ENCODE measurements around the gene TTC3.

Gene TTC3

DNA sequence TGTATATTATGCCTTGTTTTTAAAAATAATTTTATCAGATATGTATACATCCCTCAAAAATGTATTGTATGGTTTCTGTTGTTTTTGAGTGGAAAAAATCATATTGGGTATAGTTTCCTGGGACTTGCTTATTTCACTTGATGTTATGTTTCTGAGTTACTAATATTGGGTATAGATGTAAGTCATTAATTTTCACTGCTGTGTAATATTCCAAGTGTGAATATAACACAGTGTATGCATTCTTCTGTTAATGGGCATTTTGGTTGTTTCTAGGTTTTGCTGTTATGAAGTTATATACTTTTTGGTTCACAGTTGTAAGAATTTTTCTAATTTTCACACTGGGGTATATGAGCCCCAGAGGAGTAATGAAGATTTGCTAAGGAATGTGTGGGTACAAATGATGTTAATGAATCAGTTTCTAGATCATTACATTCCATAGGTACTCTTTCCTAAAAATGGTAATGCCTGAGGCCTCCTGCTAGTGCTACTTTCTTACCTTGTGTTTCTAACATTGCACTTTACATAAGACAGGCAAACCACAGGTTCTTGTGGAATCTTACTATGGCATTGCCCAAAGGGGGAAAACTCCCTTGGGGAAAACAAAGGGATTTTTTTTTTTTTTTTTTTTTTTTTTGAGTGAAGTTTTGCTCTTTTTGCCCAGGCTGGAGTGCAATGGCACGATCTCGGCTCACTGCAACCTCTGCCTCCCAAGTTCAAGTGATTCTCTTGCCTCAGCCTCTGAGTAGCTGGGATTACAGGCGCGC, 3.2 kb downstream of the TTC3 start:
- TF ChIP-seq ZNF384 (IDR thresholded peaks at IDR 0.05) (peak; percentile 30; the same call in 1 of the 2 replicates), FOXM1 (IDR thresholded peaks at IDR 0.05; ENCODE audit: borderline replicate concordance) (no peak)
- DNase-seq (ENCODE audit: extremely low spot score) = no peak
- ChIA-PET CTCF (no interaction called here), POLR2A (no interaction called here)

DNA sequence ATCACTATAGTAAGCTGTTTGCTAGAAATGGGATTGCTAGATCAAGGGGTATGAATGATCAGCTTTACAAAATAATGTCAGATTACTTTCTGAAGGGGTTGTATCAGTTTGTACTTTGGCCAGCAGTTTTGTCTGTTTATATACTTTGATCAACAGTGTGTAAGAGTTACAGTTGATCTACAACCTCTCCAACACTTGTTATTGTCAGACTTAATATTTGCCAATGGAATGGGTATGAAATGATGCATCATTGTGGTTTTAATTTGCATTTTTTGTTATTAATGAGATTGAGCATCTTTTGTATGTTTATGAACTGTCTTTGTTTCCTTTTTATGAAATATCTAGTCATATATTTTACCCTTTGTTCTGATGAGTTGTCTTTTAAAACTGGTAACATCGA, 4.3 kb downstream of the TTC3 start:
- POLR2A ChIA-PET = no interaction called here
- TF ChIP-seq CTBP1 (IDR thresholded peaks at IDR 0.05; ENCODE audit: borderline replicate concordance) (no peak), NFRKB (IDR thresholded peaks at IDR 0.05) (no peak), SP1 (IDR thresholded peaks at IDR 0.05) (no peak)
- CTCF ChIA-PET = no interaction called here
- DNase-seq (ENCODE audit: extremely low spot score) = no peak

GRCh38 chr21:37079211-37079824, 6.3 kb downstream of the TTC3 start:
- no peak for DNase-seq (ENCODE audit: extremely low spot score)
- peak; percentile 93 for TF ChIP-seq ZNF384 (IDR thresholded peaks at IDR 0.05)
- TF ChIP-seq ELF4 (IDR thresholded peaks at IDR 0.05) = no peak
- POLR2A ChIA-PET = no interaction called here
- CTCF ChIA-PET = no interaction called here

GRCh38 chr21:37082375-37082774, 9.3 kb downstream of the TTC3 start:
- no peak for DNase-seq (ENCODE audit: extremely low spot score)
- TF ChIP-seq ARNT (IDR thresholded peaks at IDR 0.05) = no peak
- TF ChIP-seq TARDBP (IDR thresholded peaks at IDR 0.05) = no peak
- TF ChIP-seq, protein P1, sequence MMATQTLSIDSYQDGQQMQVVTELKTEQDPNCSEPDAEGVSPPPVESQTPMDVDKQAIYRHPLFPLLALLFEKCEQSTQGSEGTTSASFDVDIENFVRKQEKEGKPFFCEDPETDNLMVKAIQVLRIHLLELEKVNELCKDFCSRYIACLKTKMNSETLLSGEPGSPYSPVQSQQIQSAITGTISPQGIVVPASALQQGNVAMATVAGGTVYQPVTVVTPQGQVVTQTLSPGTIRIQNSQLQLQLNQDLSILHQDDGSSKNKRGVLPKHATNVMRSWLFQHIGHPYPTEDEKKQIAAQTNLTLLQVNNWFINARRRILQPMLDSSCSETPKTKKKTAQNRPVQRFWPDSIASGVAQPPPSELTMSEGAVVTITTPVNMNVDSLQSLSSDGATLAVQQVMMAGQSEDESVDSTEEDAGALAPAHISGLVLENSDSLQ (IDR thresholded peaks at IDR 0.05) = no peak
- TF ChIP-seq FOXK2 (IDR thresholded peaks at IDR 0.05) = no peak
- TF ChIP-seq ELF4 (IDR thresholded peaks at IDR 0.05) = no peak
- POLR2A ChIA-PET = interaction anchor here (1.1 kb wide), 1 partner anchor 73 kb away, joined by 3 read pairs; no protein-coding TSS in a partner anchor
- CTCF ChIA-PET = interaction anchor here (0.6 to 1.2 kb wide), 2 partner anchors 105 to 995 kb away, joined by 3 to 4 read pairs; no protein-coding TSS in a partner anchor

DNA sequence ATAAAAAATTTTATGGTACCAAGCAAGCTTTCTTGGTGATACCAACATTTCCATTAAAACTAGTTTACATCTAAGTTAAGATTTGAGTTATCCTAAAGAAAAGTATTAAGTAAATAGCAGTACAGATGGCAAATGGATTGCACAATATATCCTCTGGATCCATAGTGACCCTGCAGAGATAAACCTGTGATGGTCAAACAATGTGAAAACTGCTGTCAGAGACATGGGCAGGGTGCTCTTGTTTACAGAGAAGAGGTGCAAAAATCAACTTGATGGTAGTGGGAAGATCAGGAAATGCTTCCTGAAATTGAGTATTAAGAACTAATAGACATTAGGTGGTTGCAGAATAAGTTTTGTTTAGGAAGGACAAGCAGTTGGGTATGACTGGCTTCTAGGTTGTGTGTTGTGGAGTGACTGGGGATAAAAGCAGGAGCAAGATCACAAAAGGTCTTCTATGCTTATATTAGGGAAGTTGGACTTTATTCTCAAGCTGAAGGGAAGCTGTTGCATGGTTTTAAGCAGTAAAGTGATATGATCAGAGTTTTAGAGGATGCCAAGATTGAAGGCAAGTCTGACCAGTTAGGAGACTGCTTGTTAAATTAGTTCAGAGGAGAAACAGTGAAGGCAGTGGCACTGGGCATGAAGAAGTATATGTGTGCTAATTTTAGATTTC, 9.9 kb downstream of the TTC3 start:
- POLR2A ChIA-PET = interaction anchor here (1.1 kb wide), 1 partner anchor 73 kb away, joined by 3 read pairs; no protein-coding TSS in a partner anchor
- TF ChIP-seq, protein P1 (IDR thresholded peaks at IDR 0.05) = no peak
- no peak for TF ChIP-seq BHLHE40 (IDR thresholded peaks at IDR 0.05; ENCODE audit: borderline replicate concordance)
- no peak for TF ChIP-seq FOXK2 (IDR thresholded peaks at IDR 0.05)
- no peak for TF ChIP-seq FOXA1 (IDR thresholded peaks at IDR 0.05)
- no peak for TF ChIP-seq NFRKB (IDR thresholded peaks at IDR 0.05)
- TF ChIP-seq SUZ12 (IDR thresholded peaks at IDR 0.05) = no peak
- no peak for TF ChIP-seq LEF1 (IDR thresholded peaks at IDR 0.05; ENCODE audit: borderline replicate concordance)
- DNase-seq (ENCODE audit: extremely low spot score) = no peak
- CTCF ChIA-PET = interaction anchor here (1.2 kb wide), 1 partner anchor 106 kb away, joined by 3 read pairs; no protein-coding TSS in a partner anchor

DNA sequence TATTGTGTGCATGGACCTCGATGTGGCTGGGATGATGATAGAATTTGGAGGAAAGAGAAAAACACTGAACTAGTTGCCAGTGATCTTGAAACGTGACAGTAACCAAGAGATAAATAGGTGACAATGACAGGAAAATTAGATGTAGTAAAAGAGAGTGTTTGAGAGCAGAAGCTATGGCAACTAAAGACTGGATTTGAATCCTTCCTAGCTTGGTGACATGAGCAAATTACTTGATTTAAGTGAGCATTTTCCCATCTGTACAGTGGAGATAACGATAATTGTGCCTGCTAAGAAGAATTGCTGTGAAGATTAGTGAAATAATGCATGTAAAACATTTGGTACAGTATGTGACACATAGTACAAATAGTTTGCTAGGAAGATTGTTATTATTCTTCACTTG, 12.7 kb downstream of the TTC3 start:
- CTCF ChIA-PET = interaction anchor here (1.5 kb wide), 1 partner anchor 109 kb away, joined by 3 read pairs; no protein-coding TSS in a partner anchor
- POLR2A ChIA-PET = no interaction called here
- TF ChIP-seq LEF1 (IDR thresholded peaks at IDR 0.05; ENCODE audit: borderline replicate concordance) = no peak
- no peak for TF ChIP-seq ARNT (IDR thresholded peaks at IDR 0.05)
- TF ChIP-seq ELF4 (IDR thresholded peaks at IDR 0.05) = no peak
- no peak for TF ChIP-seq CTBP1 (IDR thresholded peaks at IDR 0.05; ENCODE audit: borderline replicate concordance)
- no peak for TF ChIP-seq ZNF384 (IDR thresholded peaks at IDR 0.05)
- TF ChIP-seq SP1 (IDR thresholded peaks at IDR 0.05) = no peak
- TF ChIP-seq SUZ12 (IDR thresholded peaks at IDR 0.05) = no peak
- no peak for TF ChIP-seq FOXK2 (IDR thresholded peaks at IDR 0.05)
- no peak for TF ChIP-seq TARDBP (IDR thresholded peaks at IDR 0.05)
- no peak for TF ChIP-seq NFRKB (IDR thresholded peaks at IDR 0.05)
- TF ChIP-seq L3MBTL2 (conservative IDR thresholded peaks at IDR 0.05) = no peak
- no peak for TF ChIP-seq HDGF (IDR thresholded peaks at IDR 0.05; ENCODE audit: borderline replicate concordance)
- no peak for TF ChIP-seq FOXM1 (IDR thresholded peaks at IDR 0.05; ENCODE audit: borderline replicate concordance)
- TF ChIP-seq, protein P1 (IDR thresholded peaks at IDR 0.05) = no peak
- DNase-seq (ENCODE audit: extremely low spot score) = no peak

DNA sequence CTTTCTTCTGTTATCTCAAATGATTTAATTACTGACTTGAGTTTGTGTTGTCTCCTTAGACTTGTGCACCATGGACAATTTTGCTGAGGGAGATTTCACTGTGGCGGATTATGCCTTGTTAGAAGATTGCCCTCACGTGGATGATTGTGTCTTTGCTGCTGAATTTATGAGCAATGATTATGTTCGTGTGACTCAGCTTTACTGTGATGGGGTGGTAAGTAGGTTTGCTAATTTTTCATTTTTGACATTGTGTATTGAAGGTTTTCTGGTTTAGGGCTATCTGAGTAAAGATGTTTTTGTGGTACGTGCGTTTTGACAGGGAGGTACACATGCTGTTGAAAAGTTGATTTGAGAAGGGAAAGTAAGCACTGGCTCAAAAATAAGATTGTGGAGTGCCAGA, 14.1 kb downstream of the TTC3 start:
- POLR2A ChIA-PET = no interaction called here
- TF ChIP-seq, protein P1 (IDR thresholded peaks at IDR 0.05) = peak; percentile 68
- TF ChIP-seq TARDBP (IDR thresholded peaks at IDR 0.05) = no peak
- no peak for TF ChIP-seq L3MBTL2 (conservative IDR thresholded peaks at IDR 0.05)
- no peak for TF ChIP-seq CTBP1 (IDR thresholded peaks at IDR 0.05; ENCODE audit: borderline replicate concordance)
- DNase-seq (ENCODE audit: extremely low spot score) = peak; percentile 34
- CTCF ChIA-PET = interaction anchor here (1.2 to 1.5 kb wide), 2 partner anchors 97 to 110 kb away, joined by 3 to 4 read pairs; no protein-coding TSS in a partner anchor
